H4 (cell line): ENCODE results near the gene CLBA1. TPM values are rescaled to one million over a fixed set of nuclear protein-coding genes. Genes with fewer than 3 reads are reported as not detected.

Source experiments
- DNase-seq: peaks from one replicate; pipeline ENCODE4 v3.0.0-alpha.2; 2015; ENCODE audit warnings: low spot score
- total RNA-seq: library from RNA; depleted of rRNA; stranded (reverse); fragments of >200 nt; shearing (Covaris generic); gene quantifications from 2 replicates; pipeline ENCODE4 v1.2.3, GENCODE V29; 2014

Gene CLBA1
- total RNA-seq, 1 experiment from 2014 or later: 4.4 TPM

GRCh38 chr14:104979758-104980610, 5.6 kb upstream of the CLBA1 start:
- DNase-seq: peak; percentile 78

GRCh38 chr14:104980611-104981531, 4.7 kb upstream of the CLBA1 start:
- DNase-seq: no peak

GRCh38 chr14:104981699-104982541, 3.7 kb upstream of the CLBA1 start:
- DNase-seq: no peak

GRCh38 chr14:104982548-104983230, 2.9 kb upstream of the CLBA1 start:
- DNase-seq: no peak

- no peak for DNase-seq
Measured at GRCh38 chr14:104983231-104983721, 2.3 kb upstream of the CLBA1 start.

- DNase-seq: no peak
Measured at GRCh38 chr14:104984056-104984894, 1.3 kb upstream of the CLBA1 start.

- DNase-seq: no peak
Measured at GRCh38 chr14:104986487-104987164, 1.0 kb downstream of the CLBA1 start.

GRCh38 chr14:104989236-104989950, 3.8 kb downstream of the CLBA1 start:
- no peak for DNase-seq

- DNase-seq: no peak
Measured at GRCh38 chr14:104989951-104990303, 4.3 kb downstream of the CLBA1 start.

- DNase-seq: no peak
Measured at GRCh38 chr14:104991896-104992230, 6.3 kb downstream of the CLBA1 start.

GRCh38 chr14:104992501-104992900, 6.9 kb downstream of the CLBA1 start:
- DNase-seq: no peak

GRCh38 chr14:104993306-104993705, 7.7 kb downstream of the CLBA1 start:
- DNase-seq: no peak

- DNase-seq: no peak
Measured at GRCh38 chr14:104993808-104994591, 8.4 kb downstream of the CLBA1 start.

- no peak for DNase-seq
Measured at GRCh38 chr14:104994978-104995377, 9.4 kb downstream of the CLBA1 start.

GRCh38 chr14:104996032-104996431, 10.4 kb downstream of the CLBA1 start:
- no peak for DNase-seq

- no peak for DNase-seq
Measured at GRCh38 chr14:104996483-104996882, 10.9 kb downstream of the CLBA1 start.

- no peak for DNase-seq
Measured at GRCh38 chr14:104998801-104999200, 13.2 kb downstream of the CLBA1 start.

GRCh38 chr14:104999361-104999760, 13.8 kb downstream of the CLBA1 start:
- DNase-seq: no peak
